GM21529 (cell line): ENCODE data around the gene MTF2.

Source experiments
- ATAC-seq: cut with Tn5 transposase; IDR thresholded peaks from one replicate; pipeline ENCODE4 v1.9.1; 2021; ENCODE audit not compliant: unreplicated experiment

MTF2 gene

DNA sequence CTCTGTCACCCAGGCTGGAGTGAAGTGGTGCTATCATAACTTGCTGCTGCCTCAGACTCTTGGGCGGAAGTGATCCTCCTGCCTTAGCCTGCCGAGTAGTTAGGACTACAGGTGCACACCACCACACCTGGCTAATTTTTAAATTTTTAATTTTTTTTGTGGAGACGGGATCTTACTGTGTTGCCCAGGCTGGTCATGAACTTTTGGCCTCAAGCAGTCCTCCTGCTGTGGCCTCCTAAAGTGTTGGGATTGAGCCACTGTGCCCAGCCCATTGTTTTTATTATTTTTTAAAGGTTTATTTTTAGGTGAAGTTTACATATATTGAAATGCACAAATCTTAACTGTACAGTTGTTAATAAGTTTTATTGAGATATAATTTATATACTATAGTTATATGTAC, 3.2 kb downstream of the MTF2 start:
- no peak for ATAC-seq

DNA sequence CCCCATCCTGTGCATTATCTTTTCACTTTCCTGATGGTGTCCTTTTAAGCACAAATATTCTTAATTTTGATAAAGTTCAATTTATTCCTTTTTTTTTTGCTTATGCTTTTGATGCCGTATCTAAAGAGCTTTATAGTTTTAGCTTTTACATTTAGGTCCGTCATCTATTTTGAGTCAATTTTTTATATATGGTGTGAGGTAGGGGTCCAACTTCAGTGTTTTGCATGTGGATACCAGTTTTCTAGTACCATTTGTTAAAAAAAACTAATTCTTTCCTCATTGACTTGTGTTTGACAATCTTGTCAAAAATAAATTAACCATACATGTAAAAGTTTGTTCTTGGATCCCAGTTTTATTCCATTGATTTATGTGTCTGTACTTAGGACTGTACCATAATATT, 4.9 kb downstream of the MTF2 start:
- ATAC-seq: no peak

DNA sequence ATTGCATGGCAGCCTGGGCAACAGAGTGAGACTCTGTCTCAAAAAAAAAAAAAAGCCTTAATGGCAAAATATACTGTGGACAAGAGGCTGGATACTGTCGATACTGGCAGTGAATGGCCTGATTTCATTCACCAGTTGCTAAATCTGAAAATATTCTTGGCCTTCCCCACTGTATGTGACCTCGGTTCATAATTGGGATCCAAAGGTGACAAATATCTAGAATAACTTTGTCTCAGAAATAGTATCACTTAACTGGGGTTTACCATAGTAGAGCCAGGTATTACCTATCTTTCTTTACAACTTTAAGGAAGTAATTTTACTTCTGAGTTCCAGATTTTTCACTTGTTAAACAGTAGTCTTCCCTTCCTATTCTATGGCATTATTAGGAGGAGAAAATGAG, 8.4 kb downstream of the MTF2 start:
- ATAC-seq: no peak

DNA sequence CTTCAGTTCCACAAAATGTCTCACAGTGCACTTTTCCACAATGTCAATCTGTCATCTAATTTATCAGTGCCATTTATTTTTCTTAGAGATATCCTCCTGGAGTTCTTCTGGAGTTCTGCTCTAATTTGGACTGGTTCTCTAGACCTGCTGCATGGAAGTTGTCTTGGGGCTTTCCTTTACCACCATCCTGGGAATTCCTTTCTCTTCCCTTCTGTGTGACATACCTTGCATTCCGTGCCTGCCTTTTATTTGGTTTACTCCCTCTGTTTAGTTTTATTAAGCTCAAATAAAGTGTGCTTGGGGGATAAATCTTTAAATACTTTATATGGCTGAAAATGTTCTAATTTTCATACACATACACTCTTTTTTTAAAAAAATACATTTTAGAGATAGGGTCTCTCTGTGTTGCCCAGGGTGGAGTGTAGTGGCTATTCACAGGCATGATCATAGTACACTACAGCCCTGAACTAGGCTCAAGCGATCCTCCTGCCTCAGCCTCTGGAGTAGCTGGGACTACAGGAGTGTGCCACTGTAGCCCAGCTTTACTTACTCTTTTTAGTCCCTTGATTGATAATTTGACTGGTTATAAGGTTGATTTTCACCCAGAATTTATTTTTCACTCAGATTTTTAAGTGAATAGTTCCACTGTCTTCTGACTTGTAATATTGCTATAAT, 14.4 kb downstream of the MTF2 start:
- no peak for ATAC-seq

DNA sequence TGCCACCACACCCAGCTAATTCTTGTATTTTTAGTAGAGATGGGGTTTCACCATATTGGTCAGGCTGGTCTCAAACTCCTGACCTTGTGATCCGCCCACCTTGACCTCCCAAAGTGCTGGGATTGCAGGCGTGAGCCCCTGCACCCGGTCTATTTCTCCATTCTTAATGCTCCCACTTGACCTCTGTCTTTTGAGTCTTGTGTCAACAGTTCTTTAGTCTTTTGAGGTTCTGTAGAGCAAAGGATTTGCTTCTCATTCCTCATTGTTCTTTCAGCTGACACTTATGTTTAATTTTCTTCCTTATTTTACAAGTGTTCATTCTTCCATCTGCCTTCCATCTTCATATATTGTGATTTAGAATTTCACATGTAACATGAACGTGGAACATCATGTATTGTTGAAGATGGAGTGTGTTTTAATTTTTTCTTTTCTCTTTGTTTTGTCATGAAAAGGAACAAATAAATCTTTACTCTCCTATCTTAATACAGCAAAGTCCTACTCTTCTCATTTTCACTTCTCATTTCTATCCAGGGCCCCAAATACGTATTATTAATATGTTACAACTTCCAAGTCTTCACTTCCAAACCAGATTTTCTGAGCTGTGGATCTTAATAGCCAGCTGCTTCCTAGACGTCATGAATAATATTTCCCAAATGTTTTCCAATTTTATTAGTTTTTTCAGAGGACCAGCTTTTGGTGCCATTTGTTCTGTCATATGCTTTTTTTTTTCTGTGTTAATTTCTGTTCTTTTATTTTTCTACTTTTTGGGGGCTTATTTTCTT, 16.9 kb downstream of the MTF2 start:
- ATAC-seq: no peak

DNA sequence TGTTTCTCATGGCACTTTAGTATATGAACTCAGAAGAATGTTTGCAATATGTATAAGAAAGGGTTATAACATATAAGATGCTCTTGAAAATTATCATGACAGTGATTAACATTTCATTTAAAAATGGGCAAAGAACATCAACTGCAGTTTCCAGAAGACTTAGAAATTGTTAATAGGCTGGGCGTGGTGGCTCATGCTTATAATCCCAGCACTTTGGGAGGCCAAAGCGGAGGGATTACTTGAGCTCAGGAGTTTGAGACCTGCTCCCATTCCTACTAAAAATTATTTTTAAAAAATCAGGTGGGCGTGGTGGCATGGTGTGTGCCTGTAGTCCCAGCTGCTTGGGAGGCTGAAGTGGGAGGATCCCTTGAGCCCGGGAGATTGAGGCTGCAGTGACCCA, 23.1 kb downstream of the MTF2 start:
- ATAC-seq: no peak

DNA sequence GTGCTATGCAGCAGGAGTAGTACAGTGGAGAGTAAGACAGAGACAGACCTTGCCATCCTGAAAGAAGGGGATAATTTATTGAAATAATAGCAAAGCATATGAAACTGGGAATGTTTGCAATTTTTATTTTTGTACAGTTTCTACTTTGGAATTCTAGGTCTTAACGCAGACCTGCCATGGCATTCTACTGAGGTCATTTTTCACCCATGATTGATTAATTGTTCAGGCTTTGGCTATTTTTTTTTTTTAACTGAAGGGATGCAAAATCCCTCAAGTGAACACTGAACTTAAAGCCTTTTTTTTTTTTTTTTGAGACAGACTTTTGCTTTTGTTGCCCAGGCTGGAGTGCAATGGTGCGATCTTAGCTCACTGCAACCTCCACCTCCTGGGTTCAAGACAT, 27.1 kb downstream of the MTF2 start:
- ATAC-seq: no peak

DNA sequence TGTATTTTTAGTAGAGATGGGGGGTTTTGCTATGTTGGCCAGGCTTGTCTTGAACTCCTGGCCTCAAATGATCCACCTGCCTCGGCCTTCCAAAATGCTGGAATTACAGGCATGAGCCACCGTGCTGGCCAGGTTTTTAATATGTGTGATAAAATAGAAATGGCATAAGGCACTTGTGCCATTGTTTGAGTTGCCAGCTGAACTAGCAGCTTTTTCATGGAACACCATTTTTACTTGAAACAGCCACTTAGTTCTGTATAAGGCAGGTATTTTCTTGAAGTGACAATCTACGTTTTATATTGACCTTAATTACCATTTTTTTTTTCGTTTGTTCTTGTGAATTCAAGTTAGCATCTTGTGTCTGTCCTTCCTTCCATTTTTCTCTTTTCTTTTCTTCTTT, 28.3 kb downstream of the MTF2 start:
- no peak for ATAC-seq

DNA sequence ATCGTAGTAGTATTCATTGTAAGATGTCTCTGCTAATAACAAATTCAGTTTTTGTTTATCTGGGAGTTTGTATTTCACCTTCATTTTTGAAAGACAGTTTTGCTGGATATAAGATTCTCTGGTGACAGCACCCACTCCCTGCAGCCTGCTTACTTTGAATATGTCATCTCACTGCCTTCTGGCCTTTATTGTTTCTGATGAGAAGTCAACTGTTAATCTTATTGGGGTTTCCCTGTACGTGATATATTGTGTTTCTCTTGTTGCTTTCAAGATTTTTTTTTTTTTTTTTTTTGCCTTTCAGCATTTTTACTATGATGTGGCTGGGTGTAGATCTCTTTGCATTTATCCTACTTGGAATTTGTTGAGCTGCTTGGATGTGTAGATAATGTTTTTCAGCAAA, 29.3 kb downstream of the MTF2 start:
- ATAC-seq: no peak

DNA sequence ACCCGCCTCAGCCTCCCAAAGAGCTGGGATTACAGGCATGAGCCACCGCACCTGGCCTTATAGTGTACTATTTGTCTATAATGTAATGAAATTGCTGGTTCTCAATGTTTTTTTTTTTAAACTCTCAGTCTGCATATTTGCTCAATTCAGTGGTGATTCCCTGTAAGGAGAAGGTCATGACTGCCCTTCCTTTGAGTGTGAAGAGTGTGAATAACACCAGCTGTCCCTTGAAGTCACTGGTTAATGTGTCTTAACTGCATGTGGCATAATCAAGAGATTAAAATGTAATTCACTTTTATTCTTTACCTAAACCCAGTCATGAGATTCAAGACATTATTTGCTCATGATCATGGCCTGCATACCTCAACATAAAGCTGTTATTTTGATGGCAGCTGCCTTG, 30.5 kb downstream of the MTF2 start:
- ATAC-seq: no peak

DNA sequence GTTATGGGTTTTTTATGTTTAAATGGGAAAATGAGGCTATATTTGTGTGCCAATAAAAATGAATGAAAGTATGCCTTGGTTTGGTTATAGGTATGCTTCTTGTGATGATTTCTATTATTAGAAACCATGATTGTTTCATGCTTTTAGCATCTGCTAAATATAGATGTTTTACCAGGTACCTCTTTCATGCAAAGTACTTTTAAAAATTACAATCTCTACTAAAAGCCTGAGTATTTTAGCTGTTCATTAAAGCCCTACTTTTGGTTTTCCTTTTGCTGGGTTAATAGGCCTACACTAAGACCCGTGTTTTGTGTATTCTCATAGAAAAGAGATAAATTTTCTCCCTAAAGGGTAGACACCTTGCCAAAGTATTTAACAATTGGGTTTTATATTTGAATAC, 32.0 kb downstream of the MTF2 start:
- no peak for ATAC-seq

DNA sequence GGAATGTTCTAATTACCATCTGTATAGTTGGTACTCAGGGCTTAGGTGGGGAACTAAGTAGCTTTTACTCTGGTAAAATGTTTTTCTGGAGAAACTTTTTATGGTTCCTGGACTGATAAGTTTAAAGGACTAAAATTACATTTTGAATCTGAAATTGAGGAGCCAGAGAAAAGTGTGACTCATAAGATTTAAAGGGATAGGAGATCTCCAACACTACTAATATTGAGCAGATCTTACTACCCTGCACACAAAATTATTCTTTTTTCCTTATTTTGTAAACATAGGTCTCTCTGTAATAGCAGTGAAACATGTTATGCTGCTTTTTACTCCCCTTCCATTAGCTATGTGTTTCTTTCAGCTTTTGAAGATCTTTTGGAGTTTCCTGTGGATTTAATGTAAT, 32.5 kb downstream of the MTF2 start:
- ATAC-seq: no peak

DNA sequence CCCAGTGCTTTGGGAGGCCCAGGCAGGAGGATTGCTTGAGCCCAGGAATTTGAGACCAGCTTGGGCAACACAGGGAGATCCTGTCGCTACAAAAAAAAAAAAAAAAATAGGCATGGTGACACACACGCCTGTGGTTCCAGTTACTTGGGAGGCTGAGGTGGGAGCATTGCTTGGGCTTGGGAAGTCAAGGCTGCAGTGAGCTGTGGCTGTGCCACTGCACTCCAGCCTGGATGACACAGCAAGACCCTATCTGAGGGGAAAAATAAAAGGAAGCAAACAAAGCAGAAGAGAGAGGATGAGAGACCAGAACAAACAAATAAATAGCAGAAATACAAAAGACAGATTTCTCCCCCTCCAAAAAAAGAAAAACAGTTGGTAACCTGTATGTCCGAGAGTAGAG, 34.0 kb downstream of the MTF2 start:
- ATAC-seq: no peak

DNA sequence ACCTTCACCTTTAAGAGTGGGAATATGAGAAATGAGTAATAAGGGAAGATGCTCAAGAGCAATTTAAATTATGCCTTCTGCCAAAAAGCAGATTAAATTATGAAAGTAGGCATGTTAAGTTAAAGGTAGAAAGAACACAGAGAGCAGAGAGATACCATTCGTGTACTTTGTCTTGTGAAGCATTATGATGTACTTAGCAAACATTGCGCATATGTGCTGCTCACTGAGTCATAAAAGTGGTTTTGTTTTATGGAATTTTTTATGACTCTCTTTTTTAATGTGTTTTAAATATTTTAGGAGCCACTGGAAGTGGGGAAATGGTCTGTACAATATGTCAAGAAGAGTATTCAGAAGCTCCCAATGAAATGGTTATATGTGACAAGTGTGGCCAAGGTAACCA, 35.3 kb downstream of the MTF2 start:
- ATAC-seq: no peak

DNA sequence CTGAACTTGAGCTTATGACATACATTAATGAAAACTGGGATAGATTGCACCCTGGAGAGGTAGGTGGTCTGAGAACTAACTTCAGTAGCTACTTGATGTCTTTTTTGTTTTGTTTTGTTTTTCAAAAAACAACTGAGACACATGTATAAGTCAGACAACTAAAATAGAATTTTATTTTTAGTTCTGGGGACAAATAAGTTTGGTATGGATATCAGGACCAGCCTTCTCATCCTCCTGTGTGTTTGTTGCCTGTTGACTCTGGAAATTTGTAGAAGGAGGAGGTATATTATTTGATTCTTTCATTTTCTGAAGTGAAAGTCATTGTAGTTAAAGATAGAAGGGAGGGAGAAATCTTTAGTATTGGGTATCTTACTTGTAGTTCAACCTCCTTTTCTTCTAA, 41.5 kb downstream of the MTF2 start:
- no peak for ATAC-seq

DNA sequence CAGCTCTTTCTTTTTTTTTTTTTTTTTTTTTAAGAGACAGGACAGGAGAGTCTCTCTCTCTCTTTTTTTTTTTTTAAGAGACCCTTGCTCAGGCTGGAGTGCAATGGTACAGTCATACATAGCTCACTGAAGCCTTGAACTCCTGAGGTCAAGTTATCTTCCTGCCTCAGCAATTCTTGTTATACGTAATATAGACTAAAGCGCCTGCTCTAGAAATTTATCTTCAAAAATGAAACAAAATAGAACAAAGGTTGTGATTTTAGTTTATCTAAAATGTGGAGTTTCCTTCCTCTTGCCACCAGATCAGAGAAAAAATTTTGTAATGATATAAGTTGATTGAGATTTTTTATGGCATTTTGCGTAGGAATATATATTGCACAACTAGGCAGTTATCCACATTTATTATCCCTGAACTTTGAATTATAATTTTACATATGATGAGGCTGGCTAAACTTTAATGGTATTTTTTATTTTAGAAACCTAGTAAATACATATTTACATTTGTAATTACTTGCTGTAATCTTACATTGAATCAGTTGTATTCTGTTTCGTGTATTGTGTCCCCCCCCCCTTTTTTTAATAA, 44.2 kb downstream of the MTF2 start:
- ATAC-seq: no peak

DNA sequence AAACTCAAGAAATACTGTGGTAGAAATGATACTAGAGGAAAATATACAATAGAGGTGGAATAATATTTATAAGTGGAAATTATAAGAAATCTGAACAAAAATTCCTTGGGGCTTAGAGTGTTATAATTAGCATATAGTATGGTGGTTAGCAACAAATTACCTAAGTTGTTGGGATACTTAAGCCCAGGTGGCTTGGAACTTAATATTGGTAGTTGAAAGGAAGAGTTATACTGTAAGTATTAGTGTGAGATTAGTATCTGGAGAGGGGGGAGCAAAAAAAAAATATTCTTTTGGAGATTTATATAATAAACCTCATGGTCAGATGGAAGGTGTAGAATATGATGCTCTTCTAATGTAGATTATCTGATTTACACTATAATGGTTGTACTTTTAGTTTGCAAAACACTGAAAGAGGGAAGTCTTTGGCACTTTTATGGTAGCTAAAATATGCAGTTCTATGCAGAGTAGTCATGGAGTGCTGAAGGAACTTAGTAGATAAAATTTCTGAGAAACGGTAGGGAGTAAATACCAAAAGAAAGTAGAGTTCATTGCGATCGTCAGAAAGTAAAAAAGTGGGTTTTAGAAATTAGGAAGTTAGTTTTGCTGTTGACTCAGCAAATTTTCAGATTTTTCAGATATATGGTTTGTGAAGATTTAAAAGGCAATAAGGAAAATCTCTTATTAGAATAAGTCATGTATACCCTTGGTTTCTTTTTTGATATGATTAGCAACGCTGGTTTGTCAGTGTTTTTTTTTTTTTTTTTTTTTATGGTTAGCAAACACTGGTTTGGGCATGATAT, 45.7 kb downstream of the MTF2 start:
- ATAC-seq: no peak

DNA sequence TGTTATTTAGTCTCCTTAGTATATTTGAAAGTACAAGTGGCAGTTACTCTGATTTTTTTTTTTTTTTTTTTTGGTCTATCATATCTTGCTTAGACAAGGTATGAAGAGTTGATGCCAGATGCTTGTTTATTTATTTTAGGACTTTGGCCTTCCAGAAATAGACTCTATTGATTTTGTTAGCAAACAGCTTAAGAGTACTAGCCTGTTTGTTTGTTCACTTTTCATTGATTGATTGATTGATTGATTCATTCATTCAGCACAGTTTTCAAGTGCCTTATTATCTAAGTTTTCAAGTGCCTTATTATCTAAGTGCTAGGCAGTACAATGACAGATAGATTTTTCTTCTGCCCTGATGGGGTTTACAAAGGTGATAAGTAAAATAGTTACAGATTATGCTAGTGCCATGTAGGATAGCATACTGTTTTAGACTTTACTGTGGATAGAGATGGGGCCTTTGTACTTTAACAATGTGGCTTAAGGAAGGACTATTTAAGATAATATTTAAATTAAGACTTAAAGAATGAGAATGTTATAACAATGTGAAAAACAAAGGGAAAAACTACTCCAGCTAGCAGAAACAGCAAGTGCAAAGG, 50.5 kb downstream of the MTF2 start:
- ATAC-seq: no peak

DNA sequence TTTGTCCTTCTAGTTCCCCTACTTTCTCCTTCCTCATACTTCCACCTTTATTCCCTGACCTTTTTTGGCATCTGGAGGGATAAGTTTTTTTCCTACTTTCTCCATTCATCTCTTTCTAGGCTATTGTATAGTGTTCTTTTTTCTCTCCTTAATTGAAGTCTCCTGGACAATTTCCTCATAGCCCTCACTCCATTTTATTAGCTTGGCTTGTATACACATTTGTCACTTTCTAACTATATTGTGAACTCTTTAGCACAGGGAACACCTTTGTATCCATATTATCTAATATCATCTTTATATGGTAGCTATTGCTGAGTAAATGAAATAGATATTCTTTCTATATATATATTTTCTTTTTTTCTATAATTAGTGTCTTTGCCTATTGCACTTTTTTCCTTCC, 53.6 kb downstream of the MTF2 start:
- ATAC-seq: no peak

DNA sequence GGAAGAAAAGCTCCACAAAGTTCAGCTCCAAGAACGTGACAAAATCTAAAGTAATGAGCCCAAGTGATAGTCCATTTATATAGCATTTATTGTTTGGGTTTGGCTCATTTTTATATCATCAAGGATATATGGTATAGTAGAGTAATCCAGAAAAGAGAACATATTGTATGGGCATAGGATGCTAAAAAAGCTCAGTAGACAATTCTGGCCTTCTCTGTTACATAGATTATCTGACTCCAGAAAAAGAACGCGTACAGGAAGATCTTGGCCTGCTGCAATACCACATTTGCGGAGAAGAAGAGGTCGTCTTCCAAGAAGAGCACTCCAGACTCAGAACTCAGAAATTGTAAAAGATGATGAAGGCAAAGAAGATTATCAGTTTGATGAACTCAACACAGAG, 57.4 kb downstream of the MTF2 start:
- ATAC-seq: no peak

DNA sequence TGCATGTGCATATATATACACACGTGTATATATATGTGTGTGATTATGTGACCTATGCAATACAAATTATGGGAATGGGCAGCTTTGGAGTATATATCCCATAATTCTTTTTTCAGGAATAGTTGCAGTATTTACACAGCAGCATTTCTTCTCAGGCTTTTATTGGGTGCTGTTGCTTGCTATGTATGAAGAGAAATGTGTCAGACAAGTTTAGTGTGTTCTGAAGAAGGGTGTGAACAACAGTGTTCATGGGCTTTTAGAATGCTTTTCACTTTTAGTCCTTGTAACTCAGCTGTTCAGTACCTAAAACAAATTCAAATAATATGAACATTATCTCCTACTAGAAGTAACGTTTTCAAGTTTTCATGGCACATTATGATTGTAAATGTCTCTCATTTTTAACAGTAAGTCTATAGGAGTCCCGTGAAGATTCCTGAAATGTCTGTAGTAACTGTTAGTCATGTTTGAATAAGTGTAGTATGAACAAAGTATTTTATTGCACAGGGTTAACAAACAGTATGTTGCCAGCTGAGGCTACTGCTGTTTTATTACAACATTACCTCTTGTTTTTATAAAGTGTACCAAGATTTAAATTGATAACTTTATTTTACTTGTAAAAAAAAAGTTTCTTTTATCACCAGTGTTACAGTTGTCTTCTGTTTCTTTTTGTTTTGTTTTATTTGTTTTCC, 58.7 kb downstream of the MTF2 start:
- ATAC-seq: no peak
